HT1080 (cell line): ENCODE data around the gene GTF2F2. TPM values are rescaled to one million over a fixed set of nuclear protein-coding genes. Genes with fewer than 3 reads are reported as not detected.

ENCODE experiments used
- DNase-seq: peaks from one replicate; pipeline ENCODE4 v3.0.0-alpha.2; 2015; ENCODE audit warnings: low read depth
- total RNA-seq: library from RNA; depleted of rRNA; stranded (reverse); fragments of >200 nt; shearing (Covaris generic); gene quantifications from 2 replicates; pipeline ENCODE4 v1.2.3, GENCODE V29; 2014

GTF2F2 gene
- total RNA-seq, 1 experiment from 2014 or later = 55.2 TPM

- DNase-seq = peak; percentile 41
These were observed 178.9 kb downstream of the GTF2F2 start for GRCh38 chr13:45299194-45299593.

- DNase-seq = no peak
These were observed 180.1 kb downstream of the GTF2F2 start for GRCh38 chr13:45300190-45300985.

GRCh38 chr13:45301263-45301662, 181.0 kb downstream of the GTF2F2 start:
- no peak for DNase-seq

GRCh38 chr13:45302507-45302906, 182.2 kb downstream of the GTF2F2 start:
- DNase-seq = no peak

GRCh38 chr13:45303026-45303425, 182.7 kb downstream of the GTF2F2 start:
- DNase-seq = no peak

- no peak for DNase-seq
These were observed 183.6 kb downstream of the GTF2F2 start for GRCh38 chr13:45303866-45304265.

- DNase-seq = no peak
These were observed 184.8 kb downstream of the GTF2F2 start for GRCh38 chr13:45305079-45305478.

GRCh38 chr13:45306966-45307365, 186.7 kb downstream of the GTF2F2 start:
- DNase-seq = no peak

GRCh38 chr13:45310341-45311131, 190.2 kb downstream of the GTF2F2 start:
- DNase-seq = no peak

GRCh38 chr13:45314822-45315221, 194.5 kb downstream of the GTF2F2 start:
- no peak for DNase-seq

- no peak for DNase-seq
These were observed 195.3 kb downstream of the GTF2F2 start for GRCh38 chr13:45315520-45316167.

- no peak for DNase-seq
These were observed 196.0 kb downstream of the GTF2F2 start for GRCh38 chr13:45316338-45316737.

- no peak for DNase-seq
These were observed 196.7 kb downstream of the GTF2F2 start for GRCh38 chr13:45316996-45317395.

GRCh38 chr13:45320876-45321629, 200.7 kb downstream of the GTF2F2 start:
- no peak for DNase-seq

GRCh38 chr13:45325806-45326205, 205.5 kb downstream of the GTF2F2 start:
- DNase-seq = peak; percentile 95

- no peak for DNase-seq
These were observed 207.1 kb downstream of the GTF2F2 start for GRCh38 chr13:45327253-45327955.

- no peak for DNase-seq
These were observed 208.4 kb downstream of the GTF2F2 start for GRCh38 chr13:45328661-45329111.

GRCh38 chr13:45331123-45331619, 210.9 kb downstream of the GTF2F2 start:
- DNase-seq = peak; percentile 36

- no peak for DNase-seq
These were observed 211.4 kb downstream of the GTF2F2 start for GRCh38 chr13:45331692-45332035.

- peak; percentile 92 for DNase-seq
These were observed 211.9 kb downstream of the GTF2F2 start for GRCh38 chr13:45332036-45332830.
